Upper lobe of right lung (tissue), 1 donor: ENCODE measurements around the gene SIGLECL1. TPM values are rescaled to one million over a fixed set of nuclear protein-coding genes. Genes with fewer than 3 reads are reported as not detected.

Experiments used
- ATAC-seq: fragments of 200-7000 bp; cut with Tn5 transposase; one replicate; pipeline ENCODE4 v1.9.1; 2020; ENCODE audit warnings: mild to moderate bottlenecking, moderate library complexity
- DNase-seq: peaks from one replicate; pipeline ENCODE4 v3.0.0-alpha.2; 2020
- H3K27ac ChIP-seq: fragments of 200-600 bp; one replicate; pipeline ENCODE4 v1.8.0; 2022
- H3K27me3 ChIP-seq: fragments of 200-600 bp; one replicate; pipeline ENCODE4 v1.8.0; 2022; ENCODE audit warnings: mild to moderate bottlenecking
- H3K36me3 ChIP-seq: fragments of 200-600 bp; one replicate; pipeline ENCODE4 v1.8.0; 2022
- H3K4me1 ChIP-seq: fragments of 200-600 bp; one replicate; pipeline ENCODE4 v1.8.0; 2022
- H3K4me3 ChIP-seq: fragments of 200-600 bp; one replicate; pipeline ENCODE4 v1.8.0; 2022; ENCODE audit warnings: mild to moderate bottlenecking
- H3K9me3 ChIP-seq: fragments of 200-600 bp; one replicate; pipeline ENCODE4 v1.8.0; 2022
- intact Hi-C: fragments of 100-400 bp; cut with DNase I; formaldehyde crosslinking; loops from one replicate; pipeline ENCODE4 v1.11.0; 2022
- total RNA-seq: library from RNA; stranded (reverse); fragmentation: NEBNext Ultra II Directional; extraction: Animal tissue kit (Norgen Biotek cat#: 25700); gene quantifications from one replicate; pipeline ENCODE4 v1.2.1, GENCODE V29; 2021
- TF ChIP-seq, protein P1 (sequence below): fragments of 200-600 bp; IDR thresholded peaks from one replicate; pipeline ENCODE4 v1.8.0; 2022; ENCODE audit warnings: antibody characterized with exemption
- donor health status: DM: no; HTN: yes; CAD: no; lungs with severe emphysema.

SIGLECL1 gene
- total RNA-seq, 1 donor from 2014 or later: not detected

DNA sequence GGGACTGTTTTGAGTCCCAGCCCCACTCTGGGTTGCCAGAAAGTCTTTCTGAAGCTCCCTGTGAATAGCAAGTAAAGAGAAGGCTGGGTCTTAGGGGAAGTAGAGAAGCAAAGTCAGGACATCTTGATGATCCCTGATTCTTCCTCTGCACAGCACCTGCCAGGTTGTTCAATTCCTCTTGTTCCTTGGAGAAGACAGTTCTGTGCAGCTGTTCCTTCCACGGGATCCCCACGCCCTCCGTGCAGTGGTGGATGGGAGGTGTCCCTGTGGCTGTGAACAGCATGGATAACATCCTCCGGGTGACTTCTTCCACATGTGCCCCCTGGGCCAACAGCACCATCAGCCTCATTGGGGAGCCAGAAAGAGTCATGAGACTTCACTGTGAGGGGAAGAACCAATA, 31.5 kb downstream of the SIGLECL1 start:
- H3K4me3 ChIP-seq: no peak overlapping the region
- no peaks in the 10 kb centered on the region for H3K36me3 ChIP-seq
- TF ChIP-seq, protein P1, sequence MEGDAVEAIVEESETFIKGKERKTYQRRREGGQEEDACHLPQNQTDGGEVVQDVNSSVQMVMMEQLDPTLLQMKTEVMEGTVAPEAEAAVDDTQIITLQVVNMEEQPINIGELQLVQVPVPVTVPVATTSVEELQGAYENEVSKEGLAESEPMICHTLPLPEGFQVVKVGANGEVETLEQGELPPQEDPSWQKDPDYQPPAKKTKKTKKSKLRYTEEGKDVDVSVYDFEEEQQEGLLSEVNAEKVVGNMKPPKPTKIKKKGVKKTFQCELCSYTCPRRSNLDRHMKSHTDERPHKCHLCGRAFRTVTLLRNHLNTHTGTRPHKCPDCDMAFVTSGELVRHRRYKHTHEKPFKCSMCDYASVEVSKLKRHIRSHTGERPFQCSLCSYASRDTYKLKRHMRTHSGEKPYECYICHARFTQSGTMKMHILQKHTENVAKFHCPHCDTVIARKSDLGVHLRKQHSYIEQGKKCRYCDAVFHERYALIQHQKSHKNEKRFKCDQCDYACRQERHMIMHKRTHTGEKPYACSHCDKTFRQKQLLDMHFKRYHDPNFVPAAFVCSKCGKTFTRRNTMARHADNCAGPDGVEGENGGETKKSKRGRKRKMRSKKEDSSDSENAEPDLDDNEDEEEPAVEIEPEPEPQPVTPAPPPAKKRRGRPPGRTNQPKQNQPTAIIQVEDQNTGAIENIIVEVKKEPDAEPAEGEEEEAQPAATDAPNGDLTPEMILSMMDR: no peak
- ATAC-seq (no peak), DNase-seq (no peak)
- no peaks in the 10 kb centered on the region for H3K9me3 ChIP-seq
- no peak overlapping the region for H3K27ac ChIP-seq
- peaks cover 4% of the 10 kb centered on the region for H3K27me3 ChIP-seq
- H3K4me1 ChIP-seq: no peaks in the 10 kb centered on the region
- intact Hi-C loops: no loop called here

DNA sequence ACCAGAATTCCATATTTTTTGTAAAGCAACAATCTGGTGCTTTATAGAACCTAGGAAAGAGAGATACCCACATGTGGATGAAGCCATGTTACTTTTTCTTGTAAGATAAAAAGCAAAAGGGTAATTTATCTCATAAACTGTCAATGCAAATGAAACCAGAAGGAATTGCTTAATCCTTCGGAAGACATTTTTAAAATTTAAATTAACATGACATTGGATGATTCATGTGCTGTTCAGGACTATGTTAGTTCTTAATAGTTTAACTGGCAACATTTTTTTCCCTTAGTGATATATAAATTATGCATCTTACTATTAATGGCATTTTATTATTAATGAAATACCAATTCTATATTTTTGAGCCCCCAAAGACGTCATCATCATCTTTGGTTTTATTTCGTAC, 34.8 kb downstream of the SIGLECL1 start:
- Histone ChIP-seq H3K27me3 (peaks cover 4% of the 10 kb centered on the region), H3K4me1 (no peaks in the 10 kb centered on the region), H3K27ac (no peak overlapping the region), H3K4me3 (no peak overlapping the region), H3K9me3 (no peaks in the 10 kb centered on the region), H3K36me3 (no peaks in the 10 kb centered on the region)
- ATAC-seq (no peak), DNase-seq (no peak)
- intact Hi-C loops: no loop called here
- TF ChIP-seq, protein P1: no peak

DNA sequence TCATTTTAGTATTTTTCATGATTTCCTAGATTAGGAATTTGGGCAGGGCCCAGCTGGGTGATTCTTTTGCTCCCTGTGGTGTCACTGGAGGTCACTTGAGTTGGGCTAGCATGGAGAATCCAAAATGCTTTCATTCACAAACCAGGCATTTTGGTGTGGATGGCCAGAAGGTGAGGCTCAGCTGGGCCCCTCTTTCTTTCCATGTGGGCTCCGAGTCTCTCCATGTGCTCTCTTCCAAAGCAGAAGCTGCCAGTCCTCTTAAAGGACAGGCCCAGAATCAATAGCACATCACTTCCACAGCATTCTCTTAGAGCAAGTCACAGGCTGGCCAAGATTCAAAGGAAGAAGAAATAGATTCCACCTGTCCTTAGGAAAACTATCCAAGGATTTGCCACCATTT, 38.8 kb downstream of the SIGLECL1 start:
- DNase-seq: no peak
- no peak overlapping the region for H3K4me3 ChIP-seq
- H3K9me3 ChIP-seq: no peaks in the 10 kb centered on the region

DNA sequence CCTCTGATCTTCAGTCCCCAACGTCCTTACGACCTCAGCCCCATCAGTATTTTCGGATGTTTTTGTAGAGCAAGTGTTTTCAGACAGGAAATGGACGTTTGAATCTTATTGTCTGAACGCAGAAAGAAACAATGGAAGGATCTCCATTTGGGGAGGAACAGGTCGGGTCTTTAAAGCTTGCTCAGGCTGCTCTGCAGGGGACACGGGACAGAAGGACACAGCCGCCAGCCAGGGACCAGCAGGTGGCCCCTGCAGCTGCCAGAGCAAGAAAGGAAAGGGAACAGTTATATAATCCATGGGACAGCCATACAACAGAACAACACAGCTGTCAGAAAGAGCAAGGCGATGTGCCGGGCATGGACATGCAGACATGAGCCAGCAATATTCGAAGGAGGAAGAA, 42.1 kb downstream of the SIGLECL1 start:
- no peaks in the 10 kb centered on the region for H3K4me1 ChIP-seq
- H3K27me3 ChIP-seq: peaks cover 15% of the 10 kb centered on the region
- H3K36me3 ChIP-seq: no peaks in the 10 kb centered on the region
- DNase-seq (no peak), ATAC-seq (no peak)
- H3K4me3 ChIP-seq: no peak overlapping the region
- no peaks in the 10 kb centered on the region for H3K9me3 ChIP-seq
- no peak overlapping the region for H3K27ac ChIP-seq
- intact Hi-C loops: no loop called here
- TF ChIP-seq, protein P1: no peak

More for the DNA sequence above, 38.8 kb downstream of the SIGLECL1 start:
- intact Hi-C loops: no loop called here
- no peaks in the 10 kb centered on the region for H3K4me1 ChIP-seq
- H3K27me3 ChIP-seq: peaks cover 13% of the 10 kb centered on the region
- no peak overlapping the region for H3K27ac ChIP-seq
- TF ChIP-seq, protein P1: no peak
- no peaks in the 10 kb centered on the region for H3K36me3 ChIP-seq
- ATAC-seq: no peak

DNA sequence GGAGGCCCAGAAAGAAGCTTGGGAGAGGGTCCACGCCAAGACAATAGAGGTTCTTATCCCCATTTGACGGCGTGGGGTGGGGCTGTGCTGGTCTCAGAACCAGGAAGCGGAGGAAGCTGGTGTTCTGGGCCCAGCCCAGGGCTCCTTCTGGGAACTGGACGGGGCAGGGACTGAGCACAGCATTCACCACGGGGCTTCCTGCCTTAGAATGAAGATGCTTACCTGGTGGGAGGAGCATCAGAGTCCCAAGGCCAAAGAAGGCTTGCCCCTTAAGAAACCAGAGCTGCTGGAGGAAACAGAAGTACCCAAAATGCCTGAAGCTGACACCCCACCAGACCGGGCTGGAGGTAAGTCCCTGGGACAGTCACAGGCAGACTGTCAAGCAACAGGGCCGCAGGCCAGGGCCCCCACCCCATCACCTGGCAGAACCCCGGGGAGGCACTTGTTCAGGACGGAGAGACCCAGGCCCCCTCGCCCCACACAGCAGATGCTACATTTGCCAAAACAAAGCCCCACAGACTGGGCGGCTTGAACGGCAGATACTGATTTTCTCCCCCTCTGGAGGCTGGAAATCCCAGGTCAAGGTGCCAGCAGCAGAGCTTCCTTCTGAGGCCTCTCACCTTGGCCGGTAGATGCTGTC, 42.8 kb downstream of the SIGLECL1 start:
- H3K4me1 ChIP-seq: no peaks in the 10 kb centered on the region
- no peaks in the 10 kb centered on the region for H3K36me3 ChIP-seq
- DNase-seq (no peak), ATAC-seq (no peak)
- no peak overlapping the region for H3K4me3 ChIP-seq
- intact Hi-C loops: no loop called here
- no peaks in the 10 kb centered on the region for H3K9me3 ChIP-seq
- TF ChIP-seq, protein P1: no peak
- H3K27ac ChIP-seq: no peak overlapping the region
- peaks cover 20% of the 10 kb centered on the region for H3K27me3 ChIP-seq
